ENCODE results near the gene PATE2. TPM values are rescaled to one million over a fixed set of nuclear protein-coding genes. Genes with fewer than 3 reads are reported as not detected.

PATE2 gene
- total RNA-seq, result not detected

GRCh38 chr11:125778728-125779127 is at the start of gene PATE2:
TSS of gene PATE2 (minus strand) at chr11:125778828. CDS start at chr11:125778773, 55 bp downstream.
- ChIA-PET CTCF (no interaction called here), POLR2A (no interaction called here)

GRCh38 chr11:125807909-125808308 is 29.3 kb upstream of the PATE2 start:
- ChIA-PET CTCF (no interaction called here), POLR2A (no interaction called here)

DNA sequence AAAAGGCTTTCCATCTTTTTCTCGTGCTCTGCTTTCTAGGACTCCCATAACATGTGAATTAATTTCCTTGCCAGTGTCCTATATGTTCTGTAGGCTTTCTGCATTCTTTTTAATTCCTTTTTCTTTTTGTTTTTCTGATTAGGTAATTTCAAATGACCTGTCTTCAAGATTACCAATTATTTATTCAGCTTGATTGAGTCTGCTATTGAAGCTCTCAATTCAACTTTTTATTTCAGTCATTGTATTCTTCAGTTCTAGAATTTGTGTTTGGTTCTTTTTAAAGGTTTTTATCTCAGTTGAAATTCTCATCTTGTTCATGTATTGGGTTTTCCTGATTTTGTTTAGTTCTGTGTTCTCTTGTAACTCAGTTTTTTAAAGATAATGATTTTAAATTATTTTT is 23.8 kb upstream of the PATE2 start:
- ChIA-PET POLR2A (no interaction called here), CTCF (no interaction called here)

DNA sequence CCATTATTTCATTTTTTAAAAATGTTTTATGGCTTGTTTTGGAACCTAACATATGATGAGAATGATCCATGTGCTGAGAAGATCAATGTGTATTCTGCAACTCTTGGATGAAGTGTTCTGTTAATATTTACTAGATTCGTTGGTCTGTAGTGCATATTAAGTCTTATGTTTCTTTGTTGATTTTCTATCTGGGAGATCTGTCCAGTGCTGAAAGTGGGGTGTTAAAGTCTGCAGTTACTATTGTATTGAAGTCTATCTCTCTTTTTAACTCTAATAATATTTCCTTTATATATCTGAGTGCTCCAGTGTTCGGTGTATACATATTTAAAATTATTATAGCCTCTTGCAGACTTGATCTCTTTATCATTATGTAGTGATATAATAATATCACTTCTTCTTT is 21.2 kb upstream of the PATE2 start:
- CTCF ChIA-PET, result no interaction called here
- POLR2A ChIA-PET, result no interaction called here

DNA sequence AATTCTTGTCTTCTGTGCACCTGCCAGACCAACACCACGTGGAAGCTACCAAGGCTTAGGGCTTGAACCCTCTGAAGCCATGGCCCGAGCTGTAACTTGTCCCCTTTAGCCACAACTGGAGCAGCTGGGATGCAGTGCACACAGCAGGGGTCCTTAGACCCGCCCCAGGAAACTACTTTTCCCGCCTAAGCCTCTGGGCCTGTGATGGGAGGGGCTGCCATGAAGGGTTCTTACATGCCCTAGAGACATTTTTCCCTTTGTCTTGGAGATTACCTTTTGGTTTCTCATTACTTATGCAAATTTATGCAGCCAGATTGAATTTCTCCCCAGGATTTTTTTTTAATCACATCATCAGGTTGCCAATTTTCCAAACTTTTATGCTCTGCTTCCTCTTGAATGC is 19.0 kb upstream of the PATE2 start:
- ChIA-PET CTCF (no interaction called here), POLR2A (no interaction called here)

DNA sequence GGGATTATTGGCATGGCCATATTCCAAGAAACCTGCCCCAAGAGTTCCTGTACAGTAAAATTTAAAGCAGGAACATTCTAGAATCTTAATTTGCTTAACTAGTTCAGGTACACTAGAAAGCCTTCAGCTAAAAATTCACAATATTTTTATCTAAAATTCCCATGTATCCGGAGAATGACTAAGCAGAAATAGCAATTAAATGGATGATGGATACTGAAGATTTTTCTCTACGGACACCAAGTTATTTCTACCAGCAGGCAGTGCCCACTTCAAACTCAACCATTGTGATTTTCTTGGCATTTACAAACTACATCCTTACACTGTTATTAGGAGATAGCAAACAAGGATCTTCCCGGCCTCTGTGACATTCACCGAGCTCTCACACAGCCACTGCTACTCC is 12.2 kb upstream of the PATE2 start:
- ChIA-PET CTCF (no interaction called here), POLR2A (no interaction called here)

- ChIA-PET POLR2A (no interaction called here), CTCF (no interaction called here)
These were observed 9.2 kb upstream of the PATE2 start, which contains the start of gene PATE3 for GRCh38 chr11:125787827-125788226. TSS of gene PATE3 (plus strand) at chr11:125788127. CDS start at chr11:125788152, 25 bp downstream.

GRCh38 chr11:125784678-125785077 is 6.0 kb upstream of the PATE2 start:
- ChIA-PET CTCF (no interaction called here), POLR2A (no interaction called here)

DNA sequence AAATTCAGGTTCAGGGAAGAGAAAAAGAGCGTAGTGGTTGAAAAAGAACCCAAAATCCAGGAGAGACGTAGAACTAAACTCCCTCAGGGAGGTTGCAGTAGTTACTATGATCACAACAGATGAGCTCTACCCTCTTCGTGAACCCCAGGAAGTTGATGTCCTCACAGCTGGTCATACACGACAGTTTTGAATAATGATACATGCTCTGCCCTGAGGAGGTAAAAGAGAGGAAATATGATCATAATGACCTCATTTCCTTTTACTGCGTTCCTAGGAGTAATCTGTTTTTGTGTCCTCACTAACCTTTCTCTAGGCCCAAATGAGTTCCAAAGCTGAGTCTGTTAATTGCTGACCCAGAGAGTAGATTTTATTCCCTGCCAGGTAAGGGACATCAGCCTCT is 1.3 kb downstream of the PATE2 start:
- CTCF ChIA-PET, result no interaction called here

GRCh38 chr11:125773516-125773915 is 5.1 kb downstream of the PATE2 start:
- CTCF ChIA-PET, result no interaction called here
- POLR2A ChIA-PET, result no interaction called here

More for the DNA sequence above, 1.3 kb downstream of the PATE2 start:
- POLR2A ChIA-PET, result no interaction called here

DNA sequence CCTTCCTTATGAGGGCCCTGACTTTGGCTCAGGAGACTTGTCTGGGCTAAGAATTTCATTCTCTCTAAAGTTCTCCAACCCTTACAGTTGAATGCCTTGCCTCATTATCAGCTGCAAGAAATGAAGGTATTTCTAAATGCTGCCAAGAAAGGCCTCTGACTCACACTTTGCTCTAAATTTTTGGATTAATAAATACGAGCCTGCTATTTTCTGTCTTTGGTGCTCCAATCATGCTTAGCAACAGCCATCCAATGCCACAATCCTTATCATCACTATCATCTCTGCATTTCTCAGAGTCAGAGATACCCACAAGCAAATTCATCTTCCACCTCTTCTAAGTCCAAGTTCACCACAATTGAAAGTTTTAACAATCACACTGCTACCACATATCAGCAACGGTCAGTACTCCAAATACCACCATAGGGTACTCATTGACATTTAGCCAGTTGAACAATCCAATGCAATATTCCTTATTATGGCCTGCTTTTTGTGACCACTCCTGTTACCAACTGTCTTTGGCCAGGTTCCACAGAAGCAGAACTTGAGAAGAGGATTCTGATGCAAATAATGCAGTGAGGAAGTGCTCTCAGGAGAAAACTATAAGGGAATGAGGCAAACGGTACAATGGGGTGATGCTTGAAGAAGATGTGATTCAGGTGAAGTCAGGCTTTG is 5.7 kb downstream of the PATE2 start:
- CTCF ChIA-PET, result no interaction called here
- POLR2A ChIA-PET, result no interaction called here

GRCh38 chr11:125770583-125770982 is 8.0 kb downstream of the PATE2 start:
- ChIA-PET POLR2A (no interaction called here), CTCF (interaction anchor here (0.6 kb wide), 1 partner anchor 403 kb away, joined by 4 read pairs; no protein-coding TSS in a partner anchor)

- POLR2A ChIA-PET, result no interaction called here
- CTCF ChIA-PET, result no interaction called here
These were observed 10.1 kb downstream of the PATE2 start for GRCh38 chr11:125768336-125769046.

DNA sequence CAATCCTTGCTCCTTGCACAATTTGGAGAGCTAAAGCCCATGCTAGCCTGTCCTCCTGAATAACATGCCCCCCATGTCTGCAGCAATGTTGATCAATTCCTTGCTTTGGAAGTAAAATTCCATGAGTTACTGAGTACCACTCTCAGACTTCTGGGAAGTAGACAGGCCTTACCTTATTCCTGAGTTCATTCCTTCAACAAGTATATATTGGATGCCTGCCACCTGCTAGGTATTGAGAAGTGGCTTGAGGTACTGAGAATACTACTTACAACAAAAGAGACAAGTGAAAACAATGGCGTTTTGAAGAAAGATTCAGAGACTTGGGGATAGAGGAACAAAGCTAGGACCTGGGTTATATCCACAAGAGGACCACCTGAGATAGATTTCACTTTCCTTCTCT is 12.4 kb downstream of the PATE2 start:
- CTCF ChIA-PET, result no interaction called here
- POLR2A ChIA-PET, result no interaction called here

DNA sequence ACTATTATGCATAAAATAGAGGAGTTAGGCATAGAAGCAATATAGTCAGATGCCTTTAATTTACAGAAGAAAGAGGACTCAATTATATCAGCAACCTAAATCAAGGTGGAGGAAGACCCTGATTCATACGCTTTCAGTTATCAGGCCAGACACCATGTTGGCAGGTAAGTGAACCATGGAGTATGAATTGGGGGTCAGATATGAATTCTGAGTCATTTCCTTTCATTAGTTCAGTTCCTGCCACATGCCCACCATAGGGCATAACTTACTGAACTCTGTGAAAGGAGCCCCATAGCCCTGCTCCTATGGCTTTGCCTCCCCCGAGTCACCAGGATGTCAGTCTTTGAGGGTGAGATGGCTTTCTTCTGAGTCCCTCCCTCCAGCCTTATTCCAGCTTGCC is 15.1 kb downstream of the PATE2 start:
- ChIA-PET POLR2A (no interaction called here), CTCF (no interaction called here)

- ChIA-PET CTCF (no interaction called here), POLR2A (no interaction called here)
These were observed 16.2 kb downstream of the PATE2 start for GRCh38 chr11:125762445-125762844.

DNA sequence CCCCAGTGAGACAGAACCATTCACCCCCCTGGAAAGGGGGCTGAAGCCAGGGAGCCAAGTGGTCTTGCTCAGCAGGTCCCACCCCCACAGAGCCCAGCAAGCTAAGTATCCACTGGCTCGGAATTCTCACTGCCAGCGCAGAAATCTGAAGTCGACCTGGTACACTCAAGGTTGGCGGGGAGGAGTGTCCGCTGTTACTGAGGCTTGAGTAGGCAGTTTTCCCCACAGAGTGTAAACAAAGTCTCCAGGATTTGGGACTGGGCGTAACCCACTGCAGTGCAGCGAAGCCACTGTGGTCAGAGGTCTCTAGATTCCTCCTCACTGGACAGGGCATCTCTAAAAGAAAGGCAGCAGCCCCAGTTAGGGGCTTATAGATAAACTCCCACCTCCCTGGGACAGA is 22.6 kb downstream of the PATE2 start:
- ChIA-PET POLR2A (no interaction called here), CTCF (no interaction called here)

DNA sequence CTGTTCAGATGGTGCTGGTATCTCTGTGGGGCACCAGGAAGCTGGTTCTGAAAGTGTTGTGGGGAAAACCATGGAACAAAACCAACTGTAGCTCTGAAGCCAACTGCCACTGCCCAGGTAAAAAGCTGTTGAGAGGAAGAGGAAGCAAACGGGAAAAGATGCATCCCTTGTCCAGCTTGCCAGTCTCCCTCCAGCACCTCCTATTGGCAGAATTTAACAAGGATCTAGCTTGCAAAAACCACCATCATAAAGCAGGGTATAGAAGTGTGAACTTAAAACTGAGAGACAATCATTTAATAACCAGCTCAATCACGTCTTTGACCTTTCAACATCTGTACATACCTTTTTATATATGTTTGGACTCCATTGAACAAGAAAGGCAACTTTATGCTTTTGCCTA is 28.0 kb downstream of the PATE2 start:
- ChIA-PET CTCF (no interaction called here), POLR2A (no interaction called here)

DNA sequence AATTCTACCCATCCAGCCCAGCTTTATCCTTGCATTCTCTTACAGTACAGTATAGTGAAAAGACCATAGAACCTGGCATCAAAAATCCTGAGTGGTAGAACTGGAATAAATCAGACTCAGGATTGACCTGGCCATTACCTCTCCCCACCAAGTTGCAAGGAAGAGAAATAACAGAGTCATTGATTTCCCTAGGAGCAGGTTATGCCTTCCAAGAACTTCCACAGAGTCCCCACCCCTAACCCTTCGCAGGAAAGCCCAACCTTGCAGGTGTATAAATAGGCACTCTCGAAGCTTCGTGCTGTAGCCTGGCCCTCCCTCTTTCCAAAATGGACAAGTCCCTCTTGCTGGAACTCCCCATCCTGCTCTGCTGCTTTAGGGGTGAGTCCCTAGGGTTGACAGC is 32.6 kb downstream of the PATE2 start, which contains the start of gene PATE1:
PATE1 (plus strand) TSS at position 301 of the 400 bp plus-strand sequence; CDS start at position 327, 26 bp downstream.
- CTCF ChIA-PET, result no interaction called here
- POLR2A ChIA-PET, result no interaction called here

DNA sequence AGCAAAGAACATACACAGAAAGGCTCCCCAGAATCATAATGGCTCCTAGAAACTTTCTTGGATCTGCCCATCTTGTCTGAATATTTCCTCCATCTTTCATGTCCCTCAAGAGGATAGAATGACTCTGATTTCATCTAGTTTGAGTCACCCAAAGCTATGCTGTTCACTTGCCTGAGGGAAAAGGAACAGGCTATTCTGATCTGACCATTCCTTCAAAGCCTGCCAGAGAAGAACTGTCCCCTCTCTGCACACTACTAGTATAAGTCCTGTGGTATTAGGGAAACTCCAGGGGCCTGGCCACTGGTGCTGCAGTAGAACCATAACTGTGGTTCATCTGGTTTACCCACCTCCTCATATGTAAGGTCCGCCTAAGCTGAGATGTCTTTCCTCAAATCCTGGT is 34.9 kb downstream of the PATE2 start:
- ChIA-PET POLR2A (no interaction called here), CTCF (no interaction called here)

- ChIA-PET CTCF (no interaction called here), POLR2A (no interaction called here)
These were observed 38.0 kb downstream of the PATE2 start for GRCh38 chr11:125740617-125741016.

DNA sequence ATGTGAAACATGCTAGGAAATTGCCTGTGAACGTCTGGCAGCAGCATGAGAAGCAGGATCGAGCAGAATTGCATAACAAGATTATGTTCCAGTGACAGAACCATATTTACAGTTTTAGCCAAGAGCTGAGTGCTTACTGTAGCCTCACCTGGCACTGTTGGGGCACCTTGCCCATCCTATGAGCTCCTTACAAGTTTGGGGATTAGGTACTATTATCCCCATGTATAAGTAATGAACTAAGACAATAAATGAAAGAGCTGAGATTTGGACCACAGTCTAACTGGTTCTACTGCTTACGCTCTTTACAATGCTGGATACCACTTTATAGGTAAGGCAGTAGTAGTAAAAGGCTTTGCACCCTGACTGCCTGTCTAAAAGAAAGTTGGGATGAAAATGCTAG is 49.7 kb downstream of the PATE2 start:
- CTCF ChIA-PET, result no interaction called here
- POLR2A ChIA-PET, result no interaction called here

Data from activated CD8-positive, alpha-beta memory T cell treated with anti-CD3 and anti-CD28 coated beads for 36 hours (primary cell).